GM18526 (cell line): ENCODE data around the gene SLC34A1.

Source experiments
- POLR2A ChIP-seq: IDR thresholded peaks from 3 replicates; pipeline ENCODE4 v1.6.1; 2011; ENCODE audit not compliant: insufficient read length; ENCODE audit errors: extremely low read depth

Gene SLC34A1

DNA sequence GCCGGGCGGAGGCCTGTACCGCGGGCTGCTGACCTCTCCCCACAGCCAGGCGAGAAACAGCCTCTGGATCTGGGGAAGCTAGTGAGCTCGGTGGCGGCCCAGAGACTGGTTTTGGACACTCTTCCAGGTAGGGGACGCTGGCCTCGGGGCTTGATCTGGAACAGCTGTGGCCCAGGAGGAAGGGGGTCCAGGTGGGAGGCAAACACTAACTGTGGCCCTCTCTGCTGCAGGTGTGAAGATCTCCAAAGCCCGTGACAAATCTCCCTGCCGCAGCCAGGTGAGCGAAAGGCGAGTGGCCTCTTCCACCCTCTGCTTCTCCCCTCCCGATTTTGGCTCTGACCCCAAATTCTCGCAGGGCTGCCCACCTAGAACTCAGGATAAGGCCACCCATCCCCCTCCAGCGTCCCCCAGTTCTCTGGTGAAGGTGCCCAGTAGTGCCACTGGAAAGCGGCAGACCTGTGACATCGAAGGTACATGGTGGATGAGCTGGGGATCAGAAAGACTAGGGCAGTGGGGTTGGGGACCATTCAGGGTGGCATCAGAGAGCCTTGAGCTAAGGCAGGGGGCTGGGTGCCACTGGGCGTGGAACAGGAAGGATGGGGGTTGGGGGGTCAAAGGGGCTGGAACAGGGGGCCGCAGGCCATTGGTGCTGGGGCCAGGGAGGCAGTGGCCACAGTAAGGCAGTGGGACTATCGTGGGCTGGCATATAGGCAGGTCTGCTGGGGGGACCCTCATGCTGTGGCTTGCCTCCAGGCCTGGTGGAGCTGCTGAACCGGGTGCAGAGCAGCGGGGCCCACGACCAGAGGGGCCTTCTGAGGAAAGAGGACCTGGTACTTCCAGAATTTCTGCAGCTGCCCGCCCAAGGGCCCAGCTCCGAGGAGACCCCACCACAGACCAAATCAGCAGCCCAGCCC is 12.9 kb upstream of the SLC34A1 start:
- TF ChIP-seq POLR2A: no peak

DNA sequence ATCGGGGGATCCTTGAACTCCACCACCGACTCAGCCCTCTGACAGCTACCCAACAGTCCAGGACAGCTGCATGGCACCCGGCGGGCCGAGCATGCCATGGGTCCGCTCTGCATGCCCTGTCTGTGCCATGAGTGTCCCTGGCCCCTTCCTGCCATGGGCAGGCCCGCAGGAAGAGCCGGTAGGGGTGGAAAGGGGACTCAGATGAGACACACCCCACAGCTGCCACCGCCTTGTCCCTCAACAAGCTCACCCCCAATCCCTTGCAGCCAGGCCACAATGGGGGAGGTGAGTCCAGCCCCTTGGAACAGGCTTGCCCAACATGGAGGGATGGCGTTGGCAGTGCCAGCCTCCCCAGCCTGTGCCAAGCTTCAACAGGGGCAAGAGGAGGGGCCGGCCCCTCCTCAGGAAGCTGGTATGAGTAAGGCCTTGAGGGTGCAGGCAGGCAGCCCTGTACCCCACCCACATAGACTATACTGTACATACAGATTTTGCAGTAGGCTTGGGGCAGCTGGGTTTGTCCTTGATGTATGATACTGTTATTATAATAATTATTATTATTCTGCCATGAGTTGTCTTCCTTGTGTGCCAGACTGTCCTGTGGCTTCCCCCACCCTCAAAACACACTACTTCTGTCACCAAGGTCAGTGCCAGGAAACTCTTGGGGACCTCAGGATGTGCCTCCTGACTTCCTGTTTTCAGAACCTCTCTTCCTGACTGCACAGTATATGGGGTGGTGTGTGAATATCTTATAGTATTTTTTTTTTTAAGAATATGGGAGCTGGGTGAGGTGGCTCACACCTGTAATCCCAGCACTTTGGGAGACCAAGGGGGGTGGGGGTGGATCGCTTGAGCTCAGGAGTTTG is 12.0 kb upstream of the SLC34A1 start:
- no peak for TF ChIP-seq POLR2A

- no peak for TF ChIP-seq POLR2A
These were observed 11.3 kb upstream of the SLC34A1 start for GRCh38 chr5:177372910-177373309.

DNA sequence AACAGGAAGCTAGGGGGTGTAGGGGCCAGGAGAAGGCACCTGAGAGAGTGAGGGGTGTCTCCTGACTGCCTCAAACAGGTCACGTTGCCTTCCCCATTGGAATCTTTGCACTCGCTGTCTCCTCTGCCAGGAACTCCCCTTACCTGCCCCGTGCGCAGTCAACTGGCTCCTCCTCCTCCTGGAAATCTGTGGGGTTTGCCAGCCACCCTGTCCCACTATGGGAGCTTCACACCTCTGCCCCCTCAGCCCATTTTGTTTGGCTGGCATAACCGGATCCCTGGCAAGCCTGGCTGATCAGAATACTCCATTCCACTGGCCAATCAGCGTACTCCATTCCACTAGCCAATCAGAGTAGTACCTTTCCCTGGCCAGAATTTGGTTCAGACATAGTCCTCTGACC is 10.4 kb upstream of the SLC34A1 start:
- TF ChIP-seq POLR2A: no peak

DNA sequence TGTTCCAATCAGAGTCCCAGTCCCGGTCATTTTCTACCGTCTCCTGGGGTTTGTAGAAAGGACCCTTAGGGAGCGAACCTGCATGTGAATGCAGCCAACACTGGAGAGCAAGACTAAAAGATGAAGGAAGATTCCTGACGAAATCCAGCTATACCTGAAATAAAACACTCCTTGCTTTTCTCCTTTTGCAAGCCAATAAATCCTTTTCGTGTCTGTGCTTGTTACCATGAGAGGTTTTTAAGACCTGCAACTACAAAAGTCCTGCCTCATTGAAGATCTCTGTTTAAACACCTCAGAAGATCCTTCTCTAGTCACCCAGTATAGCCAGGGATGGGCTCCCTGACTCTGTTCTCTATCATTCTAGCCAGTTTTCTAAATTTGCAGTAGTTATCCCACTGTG is 10.0 kb upstream of the SLC34A1 start:
- no peak for TF ChIP-seq POLR2A

DNA sequence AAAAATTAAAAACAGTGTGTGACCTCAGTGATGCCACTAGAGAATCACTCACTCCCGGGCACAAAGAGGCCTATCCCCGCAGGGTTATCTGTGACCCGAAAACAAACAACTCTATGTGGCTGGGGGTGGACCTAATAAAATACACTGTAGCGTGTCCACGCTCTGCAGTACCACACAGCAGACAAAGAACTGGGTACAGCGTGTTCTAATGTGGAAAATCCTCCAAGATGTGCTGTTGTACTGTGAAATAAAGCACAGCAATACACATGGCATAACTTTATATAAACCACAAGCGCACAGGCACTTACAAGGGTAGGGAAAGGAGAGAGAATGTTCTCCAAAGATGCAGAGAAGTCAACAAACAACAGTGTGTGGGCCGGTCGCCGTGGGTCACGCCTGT is 8.1 kb upstream of the SLC34A1 start:
- TF ChIP-seq POLR2A: no peak

DNA sequence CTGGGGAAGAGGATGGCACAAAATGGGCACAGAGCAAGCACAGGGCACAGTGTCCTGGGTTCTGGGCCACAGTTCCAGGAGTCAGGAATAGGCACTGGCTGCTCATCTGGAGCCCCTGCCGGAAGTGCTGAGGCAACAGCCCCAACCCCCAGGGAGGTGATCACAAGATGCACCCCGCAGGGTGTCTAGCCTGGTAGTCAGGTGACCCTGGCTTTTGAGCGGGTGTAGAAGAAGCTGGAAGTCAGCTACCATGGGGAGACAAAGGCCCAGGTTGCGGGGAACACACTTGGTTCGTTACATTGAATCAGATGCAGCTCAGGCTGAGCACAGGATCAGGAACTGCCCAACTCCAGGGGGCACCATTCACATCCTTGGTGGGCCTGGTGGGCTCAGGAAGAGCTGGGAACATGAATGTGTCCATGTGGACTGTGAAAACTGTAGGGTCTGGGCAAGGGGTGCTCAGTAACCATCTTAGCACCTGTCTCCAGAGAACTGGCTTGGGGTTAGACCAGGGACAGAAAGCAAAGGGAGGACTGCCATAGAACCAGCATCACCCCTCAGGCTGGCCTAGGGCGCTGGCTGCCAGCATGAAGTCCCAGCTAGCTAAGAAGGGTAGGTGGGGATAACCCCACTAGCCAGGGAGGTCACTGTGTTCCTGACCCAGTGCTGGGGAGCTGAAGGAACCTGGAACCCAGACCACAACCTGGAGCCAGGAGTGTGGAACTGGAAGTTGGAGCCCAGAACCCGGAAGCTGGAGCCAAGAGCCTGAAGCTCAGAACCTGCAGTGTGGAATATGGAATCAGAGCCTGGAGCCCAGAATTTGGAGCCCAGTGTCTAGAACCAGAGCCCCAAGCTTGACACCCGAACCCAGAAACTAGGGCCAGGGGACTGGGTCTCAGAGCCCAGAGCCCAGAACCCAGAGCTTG is 6.1 kb upstream of the SLC34A1 start:
- no peak for TF ChIP-seq POLR2A

- TF ChIP-seq POLR2A: peak; percentile 15
These were observed 5.0 kb upstream of the SLC34A1 start for GRCh38 chr5:177378884-177379883.

- no peak for TF ChIP-seq POLR2A
These were observed 3.5 kb upstream of the SLC34A1 start for GRCh38 chr5:177380805-177381126.

DNA sequence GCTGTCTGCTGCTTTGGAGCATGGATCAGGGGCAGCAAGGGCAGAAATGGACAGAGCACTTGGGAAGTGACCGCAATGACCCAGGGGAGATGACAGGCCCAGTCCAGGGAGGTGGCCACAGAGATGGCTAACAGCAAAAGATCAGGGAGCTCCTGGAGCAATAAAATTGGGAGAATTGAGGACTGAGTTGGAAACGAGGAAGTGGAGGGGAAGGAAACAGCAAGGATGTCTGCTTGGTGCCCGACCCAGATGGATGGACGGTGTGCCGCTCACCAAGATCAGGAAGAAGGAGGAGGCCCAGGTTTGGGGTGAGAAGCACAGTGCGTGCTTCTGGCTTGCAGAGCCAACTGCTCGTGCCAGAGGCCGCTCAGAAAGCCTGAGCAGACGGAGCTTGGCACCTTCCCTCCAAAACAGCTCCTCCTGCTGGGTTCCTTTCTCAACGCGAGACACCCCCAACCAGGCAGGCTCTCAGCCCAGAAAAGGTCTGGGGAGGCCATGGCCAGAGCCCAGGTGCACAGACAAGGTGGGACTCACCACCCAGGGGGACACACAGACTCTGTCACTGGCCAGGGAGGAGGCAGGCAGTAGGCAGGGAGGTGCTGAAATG is 1.7 kb upstream of the SLC34A1 start:
- TF ChIP-seq POLR2A: no peak

DNA sequence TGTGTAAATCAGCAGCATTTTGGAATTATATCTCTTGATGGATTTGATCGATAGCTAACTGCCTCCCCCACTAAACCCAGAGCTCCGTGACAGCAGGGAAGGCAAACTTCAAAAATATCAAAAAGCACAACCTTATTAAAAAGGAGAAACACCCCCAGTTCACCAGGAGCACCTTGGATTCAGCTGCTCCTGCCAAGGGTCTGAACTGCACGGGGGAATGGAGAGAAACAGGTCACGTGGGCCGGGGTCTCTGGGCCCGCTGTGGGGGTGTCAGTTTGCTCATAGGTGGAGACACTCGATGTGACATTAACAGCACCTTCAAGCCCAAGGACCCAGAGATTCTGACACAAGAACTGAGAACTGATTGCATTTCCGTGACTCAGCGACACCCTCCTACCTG is 1.1 kb upstream of the SLC34A1 start:
- TF ChIP-seq POLR2A: no peak

- TF ChIP-seq POLR2A: no peak
These were observed 1.5 kb downstream of the SLC34A1 start for GRCh38 chr5:177385720-177386119.

GRCh38 chr5:177386542-177386941 is 2.3 kb downstream of the SLC34A1 start:
- no peak for TF ChIP-seq POLR2A

- TF ChIP-seq POLR2A: no peak
These were observed 3.2 kb downstream of the SLC34A1 start for GRCh38 chr5:177387405-177387804.
